Mesenchymal stem cell (in vitro differentiated cells and primary cell): ENCODE data around the gene CRB2.

Source experiments
- DNase-seq: peaks from one replicate; pipeline ENCODE4 v3.0.0-alpha.2; 2013
- H2AFZ ChIP-seq: one replicate; pipeline ENCODE4 v1.6.1; 2013; ENCODE audit warnings: low read depth, mild to moderate bottlenecking, control low read depth, inconsistent platforms, low read length, moderate library complexity
- H2AK5ac ChIP-seq: 2 replicates; pipeline ENCODE4 v1.6.1; 2013; ENCODE audit warnings: low read length, moderate library complexity, mild to moderate bottlenecking, inconsistent platforms; ENCODE audit not compliant: severe bottlenecking
- H2BK120ac ChIP-seq: one replicate; pipeline ENCODE4 v1.6.1; 2013; ENCODE audit warnings: low read depth, mild to moderate bottlenecking, inconsistent platforms, low read length, moderate library complexity
- H2BK12ac ChIP-seq, 2 experiments: one replicate each; pipeline ENCODE4 v1.6.1; 2013; ENCODE audit warnings: inconsistent platforms in 2 of 2, low read length in 2 of 2, mild to moderate bottlenecking in 2 of 2, moderate library complexity in 2 of 2, control low read depth in 1 of 2
- H2BK15ac ChIP-seq: one replicate; pipeline ENCODE4 v1.6.1; 2013; ENCODE audit warnings: mild to moderate bottlenecking, low read depth, inconsistent platforms; ENCODE audit not compliant: poor library complexity, severe bottlenecking
- H2BK5ac ChIP-seq: 2 replicates; pipeline ENCODE4 v1.6.1; 2013; ENCODE audit warnings: low read depth, mild to moderate bottlenecking, low read length, control low read depth, inconsistent platforms; ENCODE audit not compliant: poor library complexity, severe bottlenecking
- H3K14ac ChIP-seq, 2 experiments: one replicate each; pipeline ENCODE4 v1.6.1; 2013; ENCODE audit warnings: inconsistent platforms in 2 of 2, low read length in 2 of 2, control low read depth in 1 of 2, mild to moderate bottlenecking in 1 of 2, moderate library complexity in 1 of 2
- H3K18ac ChIP-seq, 2 experiments: one replicate each; pipeline ENCODE4 v1.6.1; 2013; ENCODE audit warnings: inconsistent platforms in 2 of 2, low read length in 2 of 2, control low read depth in 1 of 2, low read depth in 1 of 2, mild to moderate bottlenecking in 1 of 2
- H3K23ac ChIP-seq, 2 experiments: one replicate each; pipeline ENCODE4 v1.6.1; 2013; ENCODE audit warnings: inconsistent platforms in 2 of 2, low read length in 2 of 2, mild to moderate bottlenecking in 2 of 2, moderate library complexity in 2 of 2, control low read depth in 1 of 2
- H3K27ac ChIP-seq: 2 replicates; pipeline ENCODE4 v1.5.1; 2013; ENCODE audit warnings: mild to moderate bottlenecking, moderate library complexity, low read length, control low read depth, inconsistent platforms; ENCODE audit not compliant: poor library complexity, severe bottlenecking
- H3K27me3 ChIP-seq, 2 experiments: 2 replicates each; pipeline versions ENCODE4 v1.6.1 to v1.7.0; 2013; ENCODE audit warnings: low read length in 2 of 2, mild to moderate bottlenecking in 2 of 2, moderate library complexity in 2 of 2, control low read depth in 1 of 2, inconsistent platforms in 1 of 2; ENCODE audit not compliant: control insufficient read depth in 1 of 2, insufficient read depth in 1 of 2
- H3K36me3 ChIP-seq, 2 experiments: 2 replicates each; pipeline versions ENCODE4 v1.6.1 to v1.7.0; 2013; ENCODE audit warnings: low read length in 2 of 2, control low read depth in 1 of 2, inconsistent platforms in 1 of 2, low read depth in 1 of 2, mild to moderate bottlenecking in 1 of 2; ENCODE audit not compliant: insufficient read depth in 2 of 2, control insufficient read depth in 1 of 2
- H3K4ac ChIP-seq, 2 experiments: one replicate each; pipeline ENCODE4 v1.6.1; 2013; ENCODE audit warnings: inconsistent platforms in 2 of 2, low read length in 2 of 2, mild to moderate bottlenecking in 2 of 2, moderate library complexity in 2 of 2, control low read depth in 1 of 2, low read depth in 1 of 2
- H3K4me1 ChIP-seq: 2 replicates; pipeline ENCODE4 v1.6.1; 2013; ENCODE audit warnings: low read depth, low read length, control low read depth; ENCODE audit not compliant: control insufficient read depth, insufficient read depth
- H3K4me2 ChIP-seq: 2 replicates; pipeline ENCODE4 v1.6.1; 2013; ENCODE audit warnings: low read length, mild to moderate bottlenecking, inconsistent platforms; ENCODE audit not compliant: poor library complexity, severe bottlenecking
- H3K4me3 ChIP-seq, 2 experiments: 2 replicates each; pipeline versions ENCODE4 v1.5.1 to v1.7.0; 2013; ENCODE audit warnings: low read length in 2 of 2, mild to moderate bottlenecking in 2 of 2, control low read depth in 1 of 2, low read depth in 1 of 2; ENCODE audit not compliant: insufficient read depth in 1 of 2
- H3K79me1 ChIP-seq: replicated peaks from 2 replicates; pipeline ENCODE4 v1.6.1; 2013; ENCODE audit warnings: mild to moderate bottlenecking, control low read depth, low read length, inconsistent platforms; ENCODE audit not compliant: poor library complexity, severe bottlenecking
- H3K9ac ChIP-seq: 2 replicates; pipeline ENCODE4 v1.7.0; 2013; ENCODE audit warnings: mild to moderate bottlenecking, low read length, moderate library complexity
- H3K9me3 ChIP-seq: 2 replicates; pipeline ENCODE4 v1.7.0; 2013; ENCODE audit warnings: mild to moderate bottlenecking, low read length; ENCODE audit not compliant: control insufficient read depth
- H4K8ac ChIP-seq: one replicate; pipeline ENCODE4 v1.6.1; 2013; ENCODE audit warnings: inconsistent platforms, mild to moderate bottlenecking, low read length, moderate library complexity
- H4K91ac ChIP-seq: one replicate; pipeline ENCODE4 v1.6.1; 2013; ENCODE audit warnings: mild to moderate bottlenecking, low read length, inconsistent platforms
- WGBS: methylation state at CpG from one replicate; pipeline ENCODE4 v1.1.7; 2013; ENCODE audit warnings: mixed read lengths; 5-methylcytosine and 5-hydroxymethylcytosine counted together

CRB2 gene

DNA sequence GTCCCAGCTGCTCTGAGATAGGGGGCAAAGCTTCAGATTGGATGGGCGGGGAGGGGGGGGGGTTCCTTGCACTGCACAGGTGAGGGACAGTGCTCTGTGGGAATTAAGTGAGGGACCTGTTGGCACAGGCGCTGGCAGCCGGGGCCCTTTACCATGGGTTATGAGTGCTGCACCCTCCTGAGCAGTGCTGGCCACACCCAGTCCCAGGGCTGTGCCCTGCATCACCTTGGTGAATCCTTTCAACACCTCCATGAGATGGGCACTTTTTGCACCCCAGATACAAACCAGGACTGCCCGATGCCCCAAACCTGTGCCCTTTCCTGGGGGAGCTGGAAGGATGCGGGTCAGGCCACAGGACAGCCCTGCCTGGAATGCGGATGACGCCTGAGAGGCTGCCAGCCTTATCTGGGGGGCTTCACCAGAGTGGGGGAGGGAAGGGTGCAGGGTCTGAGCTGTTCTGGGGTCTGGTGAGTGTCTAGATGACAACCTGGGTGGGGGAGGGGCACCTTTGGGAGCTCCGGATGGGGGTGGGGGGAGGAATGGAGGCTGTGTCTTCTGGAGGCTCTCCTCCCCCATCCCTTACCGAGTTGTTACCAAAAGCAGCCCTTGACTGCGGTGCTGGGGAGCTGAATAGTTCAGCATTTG lies 5.2 kb downstream of the CRB2 start:
- Histone ChIP-seq H3K14ac (no peak overlapping the region), H3K27ac (no peak overlapping the region), H2AFZ (no peak overlapping the region), H3K4ac (no peak overlapping the region), H2BK12ac (no peak overlapping the region), H2AK5ac (no peak overlapping the region), H3K79me1 (no peaks in the 10 kb centered on the region), H2BK15ac (peak overlapping the region; percentile 15), H3K36me3 (no peaks in the 10 kb centered on the region), H3K4me2 (no peak overlapping the region), H3K23ac (no peak overlapping the region), H4K91ac (no peak overlapping the region), H3K4me1 (peaks cover 56% of the 10 kb centered on the region), H3K9me3 (no peaks in the 10 kb centered on the region), H3K9ac (no peak overlapping the region), H3K18ac (peak overlapping the region in 1 of 2 experiments; percentile 42), H2BK5ac (no peak overlapping the region), H3K4me3 (no peak overlapping the region), H4K8ac (no peak overlapping the region), H3K27me3 (peaks cover 13 to 30% of the 10 kb centered on the region in 2 experiments), H2BK120ac (no peak overlapping the region)
- 35% methylated on average over 8 of the region's 10 CpGs for WGBS
- no peak for DNase-seq

DNA sequence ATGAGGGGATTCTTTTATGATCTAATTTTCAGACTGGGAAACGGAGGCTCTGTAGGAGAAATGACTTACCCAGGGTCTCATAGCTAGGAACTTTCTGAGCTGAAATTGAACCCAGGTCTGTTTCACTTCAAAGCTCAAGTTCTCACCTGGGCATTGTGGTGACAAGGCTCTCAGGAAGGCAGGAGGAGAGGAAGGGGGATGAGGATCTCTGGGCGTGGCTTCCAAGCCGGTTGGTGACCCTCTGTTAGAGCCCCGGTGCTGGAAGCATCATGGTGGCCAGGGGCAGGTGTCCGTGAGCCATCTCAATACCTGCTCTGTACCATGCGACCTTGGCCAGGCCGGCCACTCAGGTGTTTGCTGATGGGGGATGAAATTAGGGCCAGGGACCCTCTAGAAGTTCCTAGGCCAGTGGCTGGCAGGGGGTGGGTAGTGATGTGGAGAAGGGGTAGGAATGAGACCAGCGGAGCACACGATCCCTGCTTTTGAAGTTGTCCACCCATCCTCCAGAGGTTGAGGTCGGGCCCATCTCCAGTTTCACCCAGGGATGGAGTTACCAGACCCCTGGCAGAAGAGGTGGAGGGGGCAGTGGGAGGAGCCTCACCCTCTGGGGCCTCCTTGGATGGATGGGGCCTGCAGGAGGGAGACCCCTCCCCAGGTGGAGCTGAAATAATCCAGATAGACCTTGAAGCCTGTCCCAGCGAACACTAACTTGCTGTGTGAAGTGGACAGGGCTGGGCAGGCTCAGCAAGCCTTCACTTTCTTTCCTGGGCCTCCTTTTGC lies 5.9 kb downstream of the CRB2 start:
- no peak overlapping the region for H3K23ac ChIP-seq
- H3K9me3 ChIP-seq: no peaks in the 10 kb centered on the region
- H3K36me3 ChIP-seq: no peaks in the 10 kb centered on the region
- peaks cover 51% of the 10 kb centered on the region for H3K4me1 ChIP-seq
- H2BK5ac ChIP-seq: no peak overlapping the region
- peak overlapping the region; percentile 16 for H4K91ac ChIP-seq
- no peak overlapping the region for H4K8ac ChIP-seq
- WGBS: 45% methylated on average over 11 of the region's 11 CpGs
- no peak for DNase-seq
- H3K9ac ChIP-seq: no peak overlapping the region
- H3K4me3 ChIP-seq: no peak overlapping the region
- H3K79me1 ChIP-seq: no peaks in the 10 kb centered on the region
- H3K4me2 ChIP-seq: no peak overlapping the region
- no peak overlapping the region for H3K14ac ChIP-seq
- H2BK12ac ChIP-seq: peak overlapping the region in 1 of 2 experiments; percentile 49
- H2BK15ac ChIP-seq: peak overlapping the region; percentile 76
- H3K27ac ChIP-seq: no peak overlapping the region
- H3K27me3 ChIP-seq: peaks cover 6 to 25% of the 10 kb centered on the region in 2 experiments
- H2AFZ ChIP-seq: no peak overlapping the region
- H3K18ac ChIP-seq: peak overlapping the region in 1 of 2 experiments; percentile 35
- H2AK5ac ChIP-seq: peak overlapping the region; percentile 50
- H2BK120ac ChIP-seq: no peak overlapping the region
- no peak overlapping the region for H3K4ac ChIP-seq

DNA sequence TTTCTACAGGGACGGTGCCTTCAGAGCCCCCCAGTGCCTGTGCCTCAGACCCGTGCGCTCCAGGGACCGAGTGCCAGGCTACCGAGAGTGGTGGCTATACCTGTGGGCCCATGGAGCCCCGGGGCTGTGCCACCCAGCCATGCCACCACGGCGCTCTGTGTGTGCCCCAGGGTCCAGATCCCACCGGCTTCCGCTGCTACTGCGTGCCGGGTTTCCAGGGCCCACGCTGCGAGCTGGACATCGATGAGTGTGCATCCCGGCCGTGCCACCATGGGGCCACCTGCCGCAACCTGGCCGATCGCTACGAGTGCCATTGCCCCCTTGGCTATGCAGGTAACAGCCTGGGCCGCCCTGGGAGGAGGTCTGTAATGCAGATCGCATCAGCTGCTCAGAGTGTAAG lies 6.9 kb downstream of the CRB2 start:
- no peaks in the 10 kb centered on the region for H3K79me1 ChIP-seq
- H4K8ac ChIP-seq: no peak overlapping the region
- no peak overlapping the region for H3K4ac ChIP-seq
- H3K27me3 ChIP-seq: peaks cover 0 to 21% of the 10 kb centered on the region in 2 experiments
- peaks cover 48% of the 10 kb centered on the region for H3K4me1 ChIP-seq
- H3K4me2 ChIP-seq: no peak overlapping the region
- 94% methylated on average over 23 of the region's 23 CpGs for WGBS
- H2AFZ ChIP-seq: no peak overlapping the region
- H2BK15ac ChIP-seq: no peak overlapping the region
- no peaks in the 10 kb centered on the region for H3K9me3 ChIP-seq
- H2AK5ac ChIP-seq: peak overlapping the region; percentile 5
- no peak for DNase-seq
- H3K9ac ChIP-seq: no peak overlapping the region
- peak overlapping the region; percentile 6 for H4K91ac ChIP-seq
- no peak overlapping the region for H3K23ac ChIP-seq
- no peaks in the 10 kb centered on the region for H3K36me3 ChIP-seq
- no peak overlapping the region for H3K4me3 ChIP-seq
- H3K14ac ChIP-seq: peak overlapping the region in 1 of 2 experiments; percentile 31
- no peak overlapping the region for H2BK5ac ChIP-seq
- H3K18ac ChIP-seq: no peak overlapping the region
- peak overlapping the region in 1 of 2 experiments; percentile 68 for H2BK12ac ChIP-seq
- no peak overlapping the region for H3K27ac ChIP-seq
- no peak overlapping the region for H2BK120ac ChIP-seq

DNA sequence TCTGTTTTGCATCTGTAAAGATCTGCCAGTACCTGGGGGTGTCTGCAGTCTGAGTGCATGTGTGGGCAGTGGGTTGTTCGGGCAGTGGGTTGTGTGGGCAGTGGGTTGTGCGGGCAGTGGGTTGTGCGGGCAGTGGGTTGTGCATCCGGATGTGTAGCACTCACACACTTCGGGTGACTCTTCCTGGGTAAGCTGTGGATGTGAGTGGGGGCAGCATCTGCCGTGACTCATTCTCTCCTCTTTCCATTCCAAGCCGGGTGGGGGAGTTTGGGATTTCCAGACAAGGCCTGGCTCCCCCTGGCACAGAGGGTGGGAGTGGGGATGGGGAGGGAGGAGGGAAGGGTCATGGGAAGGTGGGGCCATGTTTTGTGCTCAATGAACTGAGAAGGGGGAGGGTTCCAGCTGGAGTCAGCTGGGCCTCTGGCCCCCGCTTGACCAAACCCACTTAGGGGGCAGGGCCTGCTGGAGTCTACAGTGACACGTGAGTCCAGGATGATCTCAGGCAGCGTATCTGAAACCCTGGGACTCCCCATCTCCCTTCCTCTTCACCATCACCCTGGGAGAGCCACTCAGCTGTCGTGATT lies 8.3 kb downstream of the CRB2 start:
- no peak overlapping the region for H3K14ac ChIP-seq
- H3K9me3 ChIP-seq: no peaks in the 10 kb centered on the region
- no peak overlapping the region for H2AFZ ChIP-seq
- H3K23ac ChIP-seq: no peak overlapping the region
- H4K8ac ChIP-seq: peak overlapping the region; percentile 7
- no peak overlapping the region for H2BK12ac ChIP-seq
- no peak overlapping the region for H3K4ac ChIP-seq
- peak overlapping the region in 1 of 2 experiments; percentile 13 for H3K18ac ChIP-seq
- H3K36me3 ChIP-seq: no peaks in the 10 kb centered on the region
- H3K4me2 ChIP-seq: peak overlapping the region; percentile 14
- DNase-seq: peak; percentile 87
- H2BK120ac ChIP-seq: no peak overlapping the region
- peak overlapping the region; percentile 1 for H4K91ac ChIP-seq
- no peak overlapping the region for H2BK5ac ChIP-seq
- peaks cover 7 to 35% of the 10 kb centered on the region in 2 experiments for H3K27me3 ChIP-seq
- H3K9ac ChIP-seq: no peak overlapping the region
- peaks cover 55% of the 10 kb centered on the region for H3K4me1 ChIP-seq
- no peak overlapping the region for H2AK5ac ChIP-seq
- peak overlapping the region; percentile 37 for H2BK15ac ChIP-seq
- H3K4me3 ChIP-seq: no peak overlapping the region
- peak overlapping the region; percentile 3 for H3K27ac ChIP-seq
- WGBS: 34% methylated on average over 10 of the region's 11 CpGs
- no peaks in the 10 kb centered on the region for H3K79me1 ChIP-seq
